ENCODE results near the gene APEH.
A peak's percentile ranks its signal among the peaks of the same experiment; 100 is the strongest.
"Not testable (repeated sequence)": the region's sequence is repeated elsewhere in the genome, so short reads cannot be mapped to it uniquely, and the experiment has no call there.

APEH gene

GRCh38 chr3:49689046-49689907 lies 15.1 kb downstream of the APEH start, which contains the start of the genes MST1 and RNF123:
TSS of gene MST1 (minus strand) at chr3:49689474. CDS start at chr3:49688691, 783 bp downstream.
TSS of gene RNF123 (plus strand) at chr3:49689557. CDS start at chr3:49691166, 1,609 bp downstream.
- 0 out of 2 replicates have a peak, but pooled peaks have one; percentile 22 for TF ChIP-seq ZFX (IDR thresholded peaks at IDR 0.05)
- TF ChIP-seq CTCF (conservative IDR thresholded peaks at IDR 0.05): no peak
- H3K27ac ChIP-seq: peak within 1 kb of the TSS; percentile 80

- H3K27ac ChIP-seq: peak overlapping the region; percentile 80
Measured at GRCh38 chr3:49689908-49690624, 15.9 kb downstream of the APEH start.

GRCh38 chr3:49690856-49691255 lies 16.7 kb downstream of the APEH start:
- H3K27ac ChIP-seq: not testable (repeated sequence)

- H3K27ac ChIP-seq: not testable (repeated sequence)
Measured at GRCh38 chr3:49691481-49691880, 17.3 kb downstream of the APEH start.

GRCh38 chr3:49694409-49695070 lies 20.4 kb downstream of the APEH start:
- not testable (repeated sequence) for H3K27ac ChIP-seq

- not testable (repeated sequence) for H3K27ac ChIP-seq
Measured at GRCh38 chr3:49695350-49696015, 21.3 kb downstream of the APEH start.

GRCh38 chr3:49699281-49699979 lies 25.3 kb downstream of the APEH start:
- no peak overlapping the region for H3K27ac ChIP-seq

GRCh38 chr3:49700014-49700413 lies 25.9 kb downstream of the APEH start:
- no peak for TF ChIP-seq ZFX (IDR thresholded peaks at IDR 0.05)
- no peak for TF ChIP-seq CTCF (conservative IDR thresholded peaks at IDR 0.05)
- no peak overlapping the region for H3K27ac ChIP-seq

More at GRCh38 chr3:49699281-49699979, 25.3 kb downstream of the APEH start:
- no peak for TF ChIP-seq ZFX (IDR thresholded peaks at IDR 0.05)
- TF ChIP-seq CTCF (conservative IDR thresholded peaks at IDR 0.05): no peak

GRCh38 chr3:49700453-49701128 lies 26.4 kb downstream of the APEH start:
- no peak overlapping the region for H3K27ac ChIP-seq
- TF ChIP-seq CTCF (conservative IDR thresholded peaks at IDR 0.05) (no peak), ZFX (IDR thresholded peaks at IDR 0.05) (no peak)

Measured in C4-2B (cell line).